ENCODE data around the gene SEC14L6.

The SEC14L6 gene

DNA sequence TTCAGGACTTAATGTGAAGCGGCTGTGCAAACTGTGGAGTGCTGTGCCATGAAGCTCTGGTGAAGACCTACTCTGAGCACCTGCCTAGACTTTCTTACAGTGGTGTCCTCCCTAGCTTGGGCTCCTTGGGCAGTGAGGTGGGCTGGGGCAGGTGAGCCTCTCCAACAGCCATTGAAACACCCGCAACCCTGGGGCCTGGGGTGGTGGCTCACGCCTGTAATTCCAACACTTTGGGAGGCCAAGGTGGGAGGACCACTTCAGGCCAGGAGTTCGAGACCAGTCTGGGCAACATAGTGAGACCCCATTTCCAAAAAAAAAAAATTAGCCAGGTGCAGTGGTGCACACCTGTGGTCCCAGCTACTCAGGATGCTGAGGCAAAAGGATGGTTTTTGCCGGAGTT, 60.4 kb downstream of the SEC14L6 start:
- DNase-seq (ENCODE audit: low read depth) = no peak
- no peak overlapping the region for H3K4me3 ChIP-seq (ENCODE audit: low read depth, low read length)
- TF ChIP-seq POLR2A (IDR thresholded peaks at IDR 0.05; ENCODE audit: extremely low read depth, insufficient read length) (no peak), MYC (IDR thresholded peaks at IDR 0.05; ENCODE audit: low read depth, low read length) (no peak)
- TF ChIP-seq, protein P1, sequence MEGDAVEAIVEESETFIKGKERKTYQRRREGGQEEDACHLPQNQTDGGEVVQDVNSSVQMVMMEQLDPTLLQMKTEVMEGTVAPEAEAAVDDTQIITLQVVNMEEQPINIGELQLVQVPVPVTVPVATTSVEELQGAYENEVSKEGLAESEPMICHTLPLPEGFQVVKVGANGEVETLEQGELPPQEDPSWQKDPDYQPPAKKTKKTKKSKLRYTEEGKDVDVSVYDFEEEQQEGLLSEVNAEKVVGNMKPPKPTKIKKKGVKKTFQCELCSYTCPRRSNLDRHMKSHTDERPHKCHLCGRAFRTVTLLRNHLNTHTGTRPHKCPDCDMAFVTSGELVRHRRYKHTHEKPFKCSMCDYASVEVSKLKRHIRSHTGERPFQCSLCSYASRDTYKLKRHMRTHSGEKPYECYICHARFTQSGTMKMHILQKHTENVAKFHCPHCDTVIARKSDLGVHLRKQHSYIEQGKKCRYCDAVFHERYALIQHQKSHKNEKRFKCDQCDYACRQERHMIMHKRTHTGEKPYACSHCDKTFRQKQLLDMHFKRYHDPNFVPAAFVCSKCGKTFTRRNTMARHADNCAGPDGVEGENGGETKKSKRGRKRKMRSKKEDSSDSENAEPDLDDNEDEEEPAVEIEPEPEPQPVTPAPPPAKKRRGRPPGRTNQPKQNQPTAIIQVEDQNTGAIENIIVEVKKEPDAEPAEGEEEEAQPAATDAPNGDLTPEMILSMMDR (IDR thresholded peaks at IDR 0.05; ENCODE audit: low read depth, low read length) = no peak
- TF ChIP-seq, protein P2, sequence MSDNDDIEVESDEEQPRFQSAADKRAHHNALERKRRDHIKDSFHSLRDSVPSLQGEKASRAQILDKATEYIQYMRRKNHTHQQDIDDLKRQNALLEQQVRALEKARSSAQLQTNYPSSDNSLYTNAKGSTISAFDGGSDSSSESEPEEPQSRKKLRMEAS (IDR thresholded peaks at IDR 0.05; ENCODE audit: low read depth, low read length) = no peak

DNA sequence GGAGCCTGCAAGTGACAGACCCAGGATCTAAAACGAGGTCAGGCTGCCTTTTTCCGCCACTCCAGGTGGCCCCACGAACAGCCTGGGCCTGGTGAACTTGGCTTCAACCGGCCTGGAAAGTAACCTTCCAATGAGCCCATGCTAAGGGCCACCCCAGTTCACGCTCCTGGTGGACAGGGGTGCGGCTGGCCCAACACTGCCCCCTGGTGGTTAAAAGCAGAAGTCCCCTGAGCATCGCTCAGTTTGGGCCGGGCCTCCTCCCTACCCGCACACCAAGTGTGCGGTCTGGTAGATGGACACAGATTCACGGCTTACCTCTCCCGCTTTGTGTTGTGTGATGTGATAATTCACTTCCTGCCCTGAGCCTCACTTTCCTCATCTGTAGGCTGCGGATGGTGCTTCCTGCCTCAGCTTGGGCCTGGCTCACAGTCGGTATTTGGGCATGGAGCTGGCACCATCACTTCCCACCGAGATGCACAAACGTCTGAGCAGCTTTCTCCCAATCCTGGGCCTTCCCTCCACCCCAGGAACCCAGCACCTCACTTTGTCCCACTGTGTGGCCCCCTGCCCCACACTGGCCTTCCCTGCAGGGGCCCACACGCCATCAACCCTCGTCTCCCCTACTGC, 61.1 kb downstream of the SEC14L6 start:
- DNase-seq (ENCODE audit: low read depth) = peak; percentile 70
- TF ChIP-seq MYC (IDR thresholded peaks at IDR 0.05; ENCODE audit: low read depth, low read length) (no peak), POLR2A (IDR thresholded peaks at IDR 0.05; ENCODE audit: extremely low read depth, insufficient read length) (no peak)
- TF ChIP-seq, protein P1 (IDR thresholded peaks at IDR 0.05; ENCODE audit: low read depth, low read length) = peak; percentile 67
- no peak overlapping the region for H3K4me3 ChIP-seq (ENCODE audit: low read depth, low read length)

DNA sequence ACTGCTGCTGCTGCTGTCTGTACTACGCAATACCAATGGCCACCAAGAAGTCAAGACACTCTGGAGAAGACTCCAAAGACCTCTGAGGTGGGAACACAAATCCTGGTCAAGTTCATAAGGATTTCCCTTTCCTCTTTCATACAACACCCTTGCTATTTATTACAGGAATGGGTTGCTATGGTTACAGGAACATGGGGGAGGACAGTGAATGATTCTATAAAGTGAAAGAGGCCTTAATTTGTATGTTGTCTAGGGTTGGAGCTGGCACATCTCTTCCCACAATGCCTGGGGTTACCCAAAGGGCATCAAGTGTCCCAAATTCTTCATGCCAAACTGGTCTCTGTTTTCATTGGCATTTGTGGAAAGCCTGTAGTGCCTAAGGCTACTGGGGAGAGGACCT, 63.4 kb downstream of the SEC14L6 start:
- H3K4me3 ChIP-seq (ENCODE audit: low read depth, low read length) = no peak overlapping the region
- TF ChIP-seq, protein P2 (IDR thresholded peaks at IDR 0.05; ENCODE audit: low read depth, low read length) = no peak
- TF ChIP-seq, protein P1 (IDR thresholded peaks at IDR 0.05; ENCODE audit: low read depth, low read length) = no peak
- DNase-seq (ENCODE audit: low read depth) = no peak

DNA sequence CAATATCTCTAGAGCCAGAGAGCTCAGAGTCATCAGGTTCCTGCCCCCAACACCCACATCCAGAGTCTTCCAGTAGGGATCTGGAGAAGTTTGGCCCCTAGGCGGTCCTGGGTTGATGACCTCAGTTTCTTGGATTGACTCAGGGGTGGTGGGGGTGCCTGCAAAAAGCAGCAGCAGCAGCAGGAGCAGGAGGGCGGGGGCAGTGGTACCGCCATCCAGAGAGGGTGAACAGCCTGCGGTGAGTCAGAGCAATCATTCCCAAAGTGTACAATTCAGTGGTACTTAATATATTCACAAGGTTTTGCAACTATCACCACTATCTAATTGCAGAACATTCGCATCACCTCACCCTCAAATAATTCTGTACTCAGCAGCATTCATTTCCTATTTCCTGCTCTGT, 64.8 kb downstream of the SEC14L6 start:
- H3K4me3 ChIP-seq (ENCODE audit: low read depth, low read length) = no peak overlapping the region
- TF ChIP-seq POLR2A (IDR thresholded peaks at IDR 0.05; ENCODE audit: extremely low read depth, insufficient read length) (no peak), MYC (IDR thresholded peaks at IDR 0.05; ENCODE audit: low read depth, low read length) (no peak)
- TF ChIP-seq, protein P2 (IDR thresholded peaks at IDR 0.05; ENCODE audit: low read depth, low read length) = no peak
- TF ChIP-seq, protein P1 (IDR thresholded peaks at IDR 0.05; ENCODE audit: low read depth, low read length) = no peak
- DNase-seq (ENCODE audit: low read depth) = no peak

DNA sequence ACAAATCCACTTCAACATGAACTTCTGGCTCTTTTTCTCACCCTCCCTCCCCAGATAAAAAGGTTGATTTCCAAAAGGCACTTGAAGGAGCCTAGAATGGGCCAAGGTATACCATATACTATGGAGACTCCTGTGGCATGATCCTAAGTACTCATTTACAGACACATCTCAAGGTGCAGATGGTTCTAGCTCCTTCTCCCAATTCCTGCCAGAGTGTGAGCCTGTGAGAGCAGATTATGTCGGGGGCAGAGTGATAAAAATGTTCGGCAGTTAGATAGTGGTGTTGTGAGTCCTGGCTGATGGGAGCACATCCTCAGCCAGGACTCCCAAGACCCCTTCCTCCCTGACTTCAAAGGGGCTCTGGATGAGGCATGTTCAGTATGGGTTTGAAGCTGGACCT, 66.6 kb downstream of the SEC14L6 start:
- H3K4me3 ChIP-seq (ENCODE audit: low read depth, low read length) = no peak overlapping the region
- DNase-seq (ENCODE audit: low read depth) = no peak
- TF ChIP-seq POLR2A (IDR thresholded peaks at IDR 0.05; ENCODE audit: extremely low read depth, insufficient read length) (no peak), MYC (IDR thresholded peaks at IDR 0.05; ENCODE audit: low read depth, low read length) (no peak)
- TF ChIP-seq, protein P1 (IDR thresholded peaks at IDR 0.05; ENCODE audit: low read depth, low read length) = no peak
- TF ChIP-seq, protein P2 (IDR thresholded peaks at IDR 0.05; ENCODE audit: low read depth, low read length) = no peak

Measured in NB4 (cell line).